MCF 10A (cell line): ENCODE results near the gene METTL26. TPM values are rescaled to one million over a fixed set of nuclear protein-coding genes. Genes with fewer than 3 reads are reported as not detected.

ENCODE experiments used
- BruUV-seq: library from RNA; stranded (reverse); fragments of 400-500 nt; replicated peaks from 2 replicates; lab custom pipeline; 2021; lab: Mats Ljungman, UMichigan
- CTCF ChIA-PET: fragments of 300-600 bp; sonication (Branson Sonifier 250); formaldehyde crosslinking; extraction: SDS; loops from one replicate; lab custom pipeline; 2021; ENCODE audit warnings: antibody characterized with exemption, inconsistent platforms; lab: Yijun Ruan, JAX
- POLR2A ChIA-PET: fragments of 300-600, 350-650 bp; sonication (Branson Sonifier 250); formaldehyde crosslinking; extraction: SDS; loops from one replicate; lab custom pipeline; 2020; ENCODE audit warnings: antibody characterized with exemption, inconsistent platforms; lab: Yijun Ruan, JAX
- DNase-seq: peaks from one replicate; pipeline ENCODE4 v3.0.0-alpha.2; 2018; ENCODE audit not compliant: unreplicated experiment
- H3K27ac Mint-ChIP-seq: one replicate; pipeline ENCODE4 v1.8.0; 2022; ENCODE audit warnings: mild to moderate bottlenecking, low read depth, mixed read lengths; ENCODE audit not compliant: unreplicated experiment
- H3K27me3 Mint-ChIP-seq: one replicate; pipeline ENCODE4 v1.8.0; 2022; ENCODE audit warnings: mixed read lengths; ENCODE audit not compliant: insufficient read depth, unreplicated experiment
- H3K36me3 Mint-ChIP-seq: one replicate; pipeline ENCODE4 v1.8.0; 2022; ENCODE audit warnings: mild to moderate bottlenecking, moderate library complexity, mixed read lengths; ENCODE audit not compliant: insufficient read depth, unreplicated experiment
- H3K4me1 Mint-ChIP-seq: one replicate; pipeline ENCODE4 v1.8.0; 2022; ENCODE audit warnings: mixed read lengths; ENCODE audit not compliant: insufficient read depth, unreplicated experiment
- H3K4me3 Mint-ChIP-seq: one replicate; pipeline ENCODE4 v1.8.0; 2022; ENCODE audit warnings: mild to moderate bottlenecking, moderate library complexity, mixed read lengths; ENCODE audit not compliant: unreplicated experiment
- H3K9me3 Mint-ChIP-seq: one replicate; pipeline ENCODE4 v1.8.0; 2022; ENCODE audit warnings: mixed read lengths; ENCODE audit not compliant: unreplicated experiment
- CTCF ChIP-seq: fragments of 200-600 bp; IDR thresholded peaks from one replicate; pipeline ENCODE4 v1.8.0; 2022; ENCODE audit warnings: antibody characterized with exemption, mild to moderate bottlenecking; ENCODE audit not compliant: unreplicated experiment
- intact Hi-C: fragments of 100-400 bp; cut with micrococcal nuclease; formaldehyde crosslinking; loops from 2 replicates; pipeline ENCODE4 v1.14.1; 2022
- total RNA-seq: library from RNA; stranded (reverse); gene quantifications from 2 replicates; pipeline ENCODE4 v1.2.3, GENCODE V29; 2022

METTL26 gene
- total RNA-seq, 1 experiment from 2014 or later = 106 TPM

- BruUV-seq = no TSS peak
- CTCF ChIA-PET = interaction anchor here (0.9 to 1.6 kb wide), 3 partner anchors 10 to 31 kb away, joined by 3 to 6 read pairs (median 3); no protein-coding TSS in a partner anchor
- Mint-ChIP-seq H3K27me3 (no peaks in the 10 kb centered on the region), H3K27ac (no peak overlapping the region), H3K4me1 (no peaks in the 10 kb centered on the region), H3K4me3 (no peak overlapping the region), H3K9me3 (no peaks in the 10 kb centered on the region), H3K36me3 (peaks cover 58% of the 10 kb centered on the region)
- TF ChIP-seq CTCF = no peak
- POLR2A ChIA-PET = interaction anchor here (0.6 to 3.9 kb wide), 9 partner anchors 11 to 142 kb away, joined by 3 to 17 read pairs (median 4); partner anchors contain the start of genes CCDC78, HAGHL and RHOT2
- no peak for DNase-seq
- intact Hi-C loops = no loop called here
Measured at GRCh38 chr16:678858-679813, 43.0 kb upstream of the METTL26 start.

GRCh38 chr16:678209-678857 is 42.2 kb upstream of the METTL26 start:
- peak; percentile 67 for DNase-seq

DNA sequence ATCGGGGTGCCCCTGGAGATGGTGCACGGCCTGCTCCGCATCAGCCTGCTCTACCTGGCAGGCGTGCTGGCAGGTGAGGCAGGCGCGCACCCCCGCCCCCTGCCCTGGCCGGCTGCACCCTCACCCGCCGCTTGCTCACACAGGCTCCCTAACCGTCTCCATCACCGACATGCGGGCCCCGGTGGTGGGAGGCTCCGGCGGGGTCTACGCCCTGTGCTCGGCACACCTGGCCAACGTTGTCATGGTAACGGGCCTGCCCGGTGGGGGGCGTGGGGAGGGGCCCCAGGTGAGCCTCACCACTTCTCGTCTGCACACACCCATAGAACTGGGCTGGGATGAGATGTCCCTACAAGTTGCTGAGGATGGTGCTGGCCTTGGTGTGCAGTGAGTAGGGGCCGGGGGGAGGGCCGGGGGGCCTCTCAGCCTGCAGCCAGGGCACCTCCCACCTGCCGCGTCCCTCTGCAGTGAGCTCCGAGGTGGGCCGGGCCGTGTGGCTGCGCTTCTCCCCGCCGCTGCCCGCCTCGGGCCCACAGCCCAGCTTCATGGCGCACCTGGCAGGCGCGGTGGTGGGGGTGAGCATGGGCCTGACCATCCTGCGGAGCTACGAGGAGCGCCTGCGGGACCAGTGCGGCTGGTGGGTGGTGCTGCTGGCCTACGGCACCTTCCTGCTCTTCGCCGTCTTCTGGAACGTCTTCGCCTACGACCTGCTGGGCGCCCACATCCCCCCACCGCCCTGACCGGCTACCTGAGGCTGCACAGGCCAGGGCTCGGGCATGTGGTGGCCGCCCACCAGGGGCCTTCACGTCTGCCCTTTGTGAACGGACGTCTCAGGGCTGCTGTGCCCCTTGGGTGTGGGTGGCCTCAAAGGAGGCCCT is 41.4 kb upstream of the METTL26 start:
- no peak for DNase-seq
- CTCF ChIA-PET = interaction anchor here (1.6 kb wide), 1 partner anchor 8 kb away, joined by 6 read pairs; no protein-coding TSS in a partner anchor
- no peaks in the 10 kb centered on the region for H3K9me3 Mint-ChIP-seq
- no peak overlapping the region for H3K27ac Mint-ChIP-seq
- POLR2A ChIA-PET = interaction anchor here (0.6 to 3.9 kb wide), 6 partner anchors 9 to 90 kb away, joined by 3 to 17 read pairs (median 4); partner anchors contain the start of genes ANTKMT, CCDC78 and HAGHL
- no peak overlapping the region for H3K4me3 Mint-ChIP-seq
- intact Hi-C loops = no loop called here
- H3K36me3 Mint-ChIP-seq = peaks cover 58% of the 10 kb centered on the region
- no peaks in the 10 kb centered on the region for H3K27me3 Mint-ChIP-seq
- H3K4me1 Mint-ChIP-seq = no peaks in the 10 kb centered on the region
- no peak for TF ChIP-seq CTCF
- no TSS peak for BruUV-seq

More at GRCh38 chr16:678209-678857, 42.2 kb upstream of the METTL26 start:
- Mint-ChIP-seq H3K27ac (no peak overlapping the region), H3K36me3 (peaks cover 57% of the 10 kb centered on the region), H3K9me3 (no peaks in the 10 kb centered on the region), H3K4me3 (no peak overlapping the region), H3K4me1 (no peaks in the 10 kb centered on the region), H3K27me3 (no peaks in the 10 kb centered on the region)
- no TSS peak for BruUV-seq
- POLR2A ChIA-PET = interaction anchor here (0.9 to 3.9 kb wide), 8 partner anchors 10 to 98 kb away, joined by 3 to 17 read pairs (median 4); partner anchors contain the start of genes CCDC78, HAGHL and RHOT2
- intact Hi-C loops = no loop called here
- no peak for TF ChIP-seq CTCF
- CTCF ChIA-PET = interaction anchor here (1.2 to 1.6 kb wide), 2 partner anchors 9 to 17 kb away, joined by 3 to 6 read pairs; no protein-coding TSS in a partner anchor
